ENCODE results near the gene PIGN.

- TF ChIP-seq POLR2A (IDR thresholded peaks at IDR 0.05), result no peak
- TF ChIP-seq CTCF (IDR thresholded peaks at IDR 0.05), result no peak
These were observed 195.7 kb downstream of the PIGN start for GRCh38 chr18:61991201-61991600.
